Loucy (cell line): ENCODE results near the gene DNAJA3.

Source experiments
- H2AFZ ChIP-seq: fragments of 200-600 bp; sonication (generic); 2 replicates; pipeline ENCODE4 v1.6.0; 2016; ENCODE audit warnings: antibody characterized with exemption, mild to moderate bottlenecking, low read length, moderate library complexity
- H3F3A ChIP-seq: fragments of 200-600 bp; 2 replicates; pipeline ENCODE4 v1.6.0; 2016; ENCODE audit warnings: antibody characterized with exemption, low read depth, mild to moderate bottlenecking
- H3K27me3 ChIP-seq: fragments of 200-600 bp; sonication (generic); 2 replicates; pipeline ENCODE4 v1.6.1; 2014; ENCODE audit warnings: low read length, mild to moderate bottlenecking; ENCODE audit not compliant: insufficient read depth, poor library complexity, severe bottlenecking
- H3K36me3 ChIP-seq: fragments of 200-600 bp; sonication (generic); 2 replicates; pipeline ENCODE4 v1.6.1; 2016; ENCODE audit warnings: low read length; ENCODE audit not compliant: insufficient read depth
- H3K4me1 ChIP-seq: fragments of 200-600 bp; sonication (generic); 2 replicates; pipeline ENCODE4 v1.5.1; 2014; ENCODE audit warnings: low read length, mild to moderate bottlenecking; ENCODE audit not compliant: insufficient read depth, poor library complexity, severe bottlenecking
- H3K4me2 ChIP-seq: fragments of 200-600 bp; sonication (generic); 2 replicates; pipeline ENCODE4 v1.6.0; 2014; ENCODE audit warnings: antibody characterized with exemption, low read length, low read depth, mild to moderate bottlenecking; ENCODE audit not compliant: poor library complexity, severe bottlenecking
- H3K4me3 ChIP-seq: fragments of 200-600 bp; sonication (generic); 2 replicates; pipeline ENCODE4 v1.5.1; 2014; ENCODE audit warnings: low read length, mild to moderate bottlenecking, mixed read lengths; ENCODE audit not compliant: poor library complexity, severe bottlenecking
- H3K79me2 ChIP-seq: fragments of 200-600 bp; sonication (generic); 2 replicates; pipeline ENCODE4 v1.6.1; 2014; ENCODE audit warnings: low read length; ENCODE audit not compliant: insufficient read depth
- H3K9ac ChIP-seq: fragments of 200-600 bp; sonication (generic); 2 replicates; pipeline ENCODE4 v1.6.0; 2014; ENCODE audit warnings: mild to moderate bottlenecking, low read depth, low read length, moderate library complexity; ENCODE audit not compliant: poor library complexity, severe bottlenecking
- H3K9me2 ChIP-seq: fragments of 200-600 bp; sonication (generic); replicated peaks from 2 replicates; pipeline ENCODE4 v1.6.1; 2016; ENCODE audit warnings: low read depth, low read length, mixed read lengths
- H3K9me3 ChIP-seq: fragments of 200-600 bp; sonication (generic); 2 replicates; pipeline ENCODE4 v1.6.1; 2014; ENCODE audit warnings: mild to moderate bottlenecking, antibody characterized with exemption, low read length, low read depth; ENCODE audit not compliant: insufficient read depth
- H4K20me1 ChIP-seq: fragments of 200-600 bp; sonication (generic); 2 replicates; pipeline ENCODE4 v1.6.0; 2014; ENCODE audit warnings: antibody characterized with exemption, low read length, mild to moderate bottlenecking; ENCODE audit not compliant: insufficient read depth, poor library complexity, severe bottlenecking
- EZH2phosphoT487 ChIP-seq: fragments of 200-600 bp; IDR thresholded peaks from 2 replicates; pipeline ENCODE4 v1.6.1; 2018; ENCODE audit warnings: antibody characterized with exemption, mild to moderate bottlenecking, moderate library complexity, borderline replicate concordance
- TF ChIP-seq, protein P1 (sequence below): fragments of 200-600 bp; sonication (generic); conservative IDR thresholded peaks from 2 replicates; pipeline ENCODE4 v1.5.1; 2014; ENCODE audit warnings: mild to moderate bottlenecking, antibody characterized with exemption, low read length

The DNAJA3 gene

DNA sequence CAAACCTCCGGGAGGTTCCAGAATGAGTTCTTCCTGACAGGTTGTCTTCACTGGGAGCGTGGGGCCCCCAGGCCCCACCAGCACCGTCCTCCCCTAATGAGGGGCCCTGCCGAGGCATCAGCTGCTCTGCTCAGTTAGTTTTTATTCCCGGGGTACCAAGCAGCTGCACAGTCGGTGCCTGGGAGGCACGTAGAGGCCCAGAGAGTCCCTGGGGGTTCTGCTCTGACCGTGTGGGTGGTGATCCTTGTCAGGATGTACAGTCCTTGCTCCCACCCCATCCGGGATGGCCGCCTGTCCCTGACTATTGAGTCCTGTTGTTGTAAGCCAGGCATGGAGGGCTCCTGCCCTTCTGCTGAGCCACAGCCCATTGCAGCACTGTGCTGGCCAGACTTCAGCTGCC is 30.3 kb downstream of the DNAJA3 start:
- Histone ChIP-seq H3K79me2 (no peaks in the 10 kb centered on the region), H3K4me1 (no peaks in the 10 kb centered on the region), H3K27me3 (no peaks in the 10 kb centered on the region), H3K36me3 (no peaks in the 10 kb centered on the region), H2AFZ (no peak overlapping the region), H3K9me3 (no peaks in the 10 kb centered on the region), H3K9ac (no peak overlapping the region), H3F3A (no peaks in the 10 kb centered on the region), H4K20me1 (no peaks in the 10 kb centered on the region), H3K9me2 (no peaks in the 10 kb centered on the region), H3K4me2 (no peak overlapping the region), H3K4me3 (no peak overlapping the region)
- TF ChIP-seq, protein P1, sequence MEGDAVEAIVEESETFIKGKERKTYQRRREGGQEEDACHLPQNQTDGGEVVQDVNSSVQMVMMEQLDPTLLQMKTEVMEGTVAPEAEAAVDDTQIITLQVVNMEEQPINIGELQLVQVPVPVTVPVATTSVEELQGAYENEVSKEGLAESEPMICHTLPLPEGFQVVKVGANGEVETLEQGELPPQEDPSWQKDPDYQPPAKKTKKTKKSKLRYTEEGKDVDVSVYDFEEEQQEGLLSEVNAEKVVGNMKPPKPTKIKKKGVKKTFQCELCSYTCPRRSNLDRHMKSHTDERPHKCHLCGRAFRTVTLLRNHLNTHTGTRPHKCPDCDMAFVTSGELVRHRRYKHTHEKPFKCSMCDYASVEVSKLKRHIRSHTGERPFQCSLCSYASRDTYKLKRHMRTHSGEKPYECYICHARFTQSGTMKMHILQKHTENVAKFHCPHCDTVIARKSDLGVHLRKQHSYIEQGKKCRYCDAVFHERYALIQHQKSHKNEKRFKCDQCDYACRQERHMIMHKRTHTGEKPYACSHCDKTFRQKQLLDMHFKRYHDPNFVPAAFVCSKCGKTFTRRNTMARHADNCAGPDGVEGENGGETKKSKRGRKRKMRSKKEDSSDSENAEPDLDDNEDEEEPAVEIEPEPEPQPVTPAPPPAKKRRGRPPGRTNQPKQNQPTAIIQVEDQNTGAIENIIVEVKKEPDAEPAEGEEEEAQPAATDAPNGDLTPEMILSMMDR, result no peak
- TF ChIP-seq EZH2phosphoT487, result no peak

DNA sequence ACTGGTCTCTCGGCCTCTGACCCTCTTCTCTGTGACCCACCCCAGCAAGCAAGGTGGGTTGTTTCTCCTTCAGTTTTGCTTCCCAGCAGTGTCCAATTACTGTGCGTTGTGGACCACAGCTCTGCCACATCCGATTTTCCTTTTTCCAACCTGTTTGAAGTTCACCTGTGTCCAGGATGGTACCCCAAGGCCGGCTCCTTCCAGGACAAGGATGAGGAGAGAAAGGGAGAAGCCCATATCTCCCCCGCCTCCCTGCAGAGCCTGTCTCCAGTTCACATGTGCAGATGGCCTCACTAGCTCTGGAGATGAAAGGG is 35.2 kb downstream of the DNAJA3 start:
- Histone ChIP-seq H2AFZ (no peak overlapping the region), H3K9ac (no peak overlapping the region), H3K27me3 (no peaks in the 10 kb centered on the region), H3K9me2 (no peaks in the 10 kb centered on the region), H3K4me3 (no peak overlapping the region), H3K36me3 (no peaks in the 10 kb centered on the region), H3K4me1 (no peaks in the 10 kb centered on the region), H3K4me2 (no peak overlapping the region), H3F3A (no peaks in the 10 kb centered on the region), H4K20me1 (no peaks in the 10 kb centered on the region), H3K79me2 (no peaks in the 10 kb centered on the region), H3K9me3 (no peaks in the 10 kb centered on the region)
- TF ChIP-seq, protein P1, result no peak
- no peak for TF ChIP-seq EZH2phosphoT487

DNA sequence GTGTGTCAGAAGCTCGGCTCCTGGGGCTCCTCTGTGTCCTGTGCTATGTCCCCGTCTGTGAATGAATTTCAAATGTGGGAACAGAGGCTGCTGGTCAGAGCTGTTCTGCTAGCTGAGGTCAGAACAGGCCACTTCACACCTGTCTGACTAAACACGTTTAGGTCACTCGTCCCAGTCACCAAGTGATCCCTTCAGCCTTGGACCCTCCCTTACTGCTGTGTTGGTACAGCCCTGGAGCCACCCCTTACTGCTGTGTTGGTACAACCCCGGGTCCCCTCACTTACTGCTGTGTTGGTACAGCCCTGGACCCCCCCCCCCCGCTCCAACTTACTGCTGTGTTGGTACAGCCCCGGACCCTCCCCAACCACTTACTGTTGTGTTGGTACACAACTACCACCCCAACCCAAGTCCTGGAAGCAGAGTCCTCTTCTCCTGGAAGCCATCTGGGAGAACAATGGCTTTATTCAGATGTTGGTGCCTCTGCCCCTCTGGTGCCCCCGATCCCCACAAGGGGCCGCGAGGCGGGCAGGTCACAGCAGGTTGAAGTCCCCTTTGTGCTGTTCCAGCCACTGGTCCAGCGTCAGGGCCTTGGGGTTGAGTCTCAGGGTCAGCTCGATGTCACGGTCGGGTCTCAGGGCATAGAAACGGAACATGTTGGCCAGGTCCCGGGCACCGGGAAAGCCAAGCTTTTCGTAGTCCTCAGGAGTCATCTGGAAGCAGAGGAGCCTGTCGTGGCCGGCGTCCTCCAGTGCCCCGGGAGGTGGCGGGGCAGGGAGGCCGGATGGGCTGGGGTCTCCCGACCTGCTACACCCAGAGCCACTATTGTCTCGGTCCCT is 35.8 kb downstream of the DNAJA3 start:
- Histone ChIP-seq H3F3A (no peaks in the 10 kb centered on the region), H4K20me1 (no peaks in the 10 kb centered on the region), H2AFZ (no peak overlapping the region), H3K4me3 (no peak overlapping the region), H3K4me2 (no peak overlapping the region), H3K9me2 (no peaks in the 10 kb centered on the region), H3K9ac (no peak overlapping the region), H3K36me3 (no peaks in the 10 kb centered on the region), H3K9me3 (no peaks in the 10 kb centered on the region), H3K79me2 (no peaks in the 10 kb centered on the region), H3K27me3 (no peaks in the 10 kb centered on the region), H3K4me1 (no peaks in the 10 kb centered on the region)
- TF ChIP-seq EZH2phosphoT487, result no peak
- TF ChIP-seq, protein P1, result no peak
